PFSK-1 (cell line): Measurements from ENCODE around the gene SHANK2.

ENCODE experiments used
- POLR2AphosphoS5 ChIP-seq: IDR thresholded peaks from 2 replicates; pipeline ENCODE4 v1.6.1; 2012; ENCODE audit warnings: low read depth, mild to moderate bottlenecking, control low read depth, low read length, moderate library complexity
- REST ChIP-seq, 2 experiments: IDR thresholded peaks; 2 replicates each; pipeline versions ENCODE4 v1.6.1 to v1.8.0; 2011 to 2012; ENCODE audit warnings: low read depth in 2 of 2, low read length in 2 of 2, control low read depth in 1 of 2, inconsistent platforms in 1 of 2, mild to moderate bottlenecking in 1 of 2, moderate library complexity in 1 of 2; ENCODE audit not compliant: insufficient read depth in 1 of 2
- SIN3A ChIP-seq: IDR thresholded peaks from 2 replicates; pipeline ENCODE4 v1.6.1; 2012; ENCODE audit warnings: mild to moderate bottlenecking, low read length, moderate library complexity, borderline replicate concordance; ENCODE audit not compliant: insufficient read depth
- TAF1 ChIP-seq: IDR thresholded peaks from 2 replicates; pipeline ENCODE4 v1.6.1; 2012; ENCODE audit warnings: low read length, control low read depth, borderline replicate concordance; ENCODE audit not compliant: insufficient read depth

GRCh38 chr11:71208011-71208774 lies 44.2 kb downstream of the SHANK2 start:
- TF ChIP-seq SIN3A: no peak
- no peak for TF ChIP-seq POLR2AphosphoS5
- TF ChIP-seq REST (IDR thresholded peaks at IDR 0.05; ENCODE audit: insufficient read depth in 1 of 2, low read depth in 2 of 2, low read length in 2 of 2): no peak
- no peak for TF ChIP-seq TAF1
